Lung (tissue), 12 donors: ENCODE data around the gene STMN1. TPM values are rescaled to one million over a fixed set of nuclear protein-coding genes. Genes with fewer than 3 reads are reported as not detected.
A peak's percentile ranks its signal among the peaks of the same experiment; 100 is the strongest.

Experiments used
- ATAC-seq: fragments of 200-7000 bp; cut with Tn5 transposase; one replicate; pipeline ENCODE4 v1.9.1; 2020; ENCODE audit warnings: moderate number of reproducible peaks; ENCODE audit not compliant: insufficient read depth, low FRiP score
- DNase-seq, 3 donors: peaks; one replicate each; pipeline ENCODE4 v3.0.0-alpha.2; 2013 to 2017
- H3K27ac ChIP-seq, 2 donors: one replicate each; pipeline ENCODE4 v1.5.1; 2013; ENCODE audit warnings: mild to moderate bottlenecking in 2 of 2, moderate library complexity in 2 of 2, control low read depth in 1 of 2, inconsistent platforms in 1 of 2, low read depth in 1 of 2, low read length in 1 of 2
- H3K27me3 ChIP-seq, 3 donors: one replicate each; pipeline ENCODE4 v1.5.1; 2013; ENCODE audit warnings: low read length in 2 of 3; ENCODE audit not compliant: control insufficient read depth in 3 of 3, insufficient read depth in 3 of 3
- H3K36me3 ChIP-seq, 4 donors: one replicate each; pipeline ENCODE4 v1.5.1; 2013; ENCODE audit warnings: low read length in 4 of 4, mild to moderate bottlenecking in 1 of 4, moderate library complexity in 1 of 4; ENCODE audit not compliant: control insufficient read depth in 4 of 4, insufficient read depth in 4 of 4
- H3K4me1 ChIP-seq, 5 donors: one replicate each; pipeline ENCODE4 v1.5.1; 2013; ENCODE audit warnings: low read length in 5 of 5, mild to moderate bottlenecking in 2 of 5, moderate library complexity in 1 of 5; ENCODE audit not compliant: control insufficient read depth in 5 of 5, insufficient read depth in 5 of 5
- H3K4me3 ChIP-seq: one replicate; pipeline ENCODE4 v1.5.1; 2013; ENCODE audit warnings: mild to moderate bottlenecking, control low read depth, moderate library complexity
- H3K9ac ChIP-seq, 2 donors: one replicate each; pipeline ENCODE4 v1.5.1; 2013; ENCODE audit warnings: low read length in 2 of 2, control low read depth in 1 of 2; ENCODE audit not compliant: insufficient read depth in 1 of 2
- H3K9me3 ChIP-seq, 4 donors: one replicate each; pipeline ENCODE4 v1.5.1; 2013; ENCODE audit warnings: low read length in 3 of 4, mild to moderate bottlenecking in 1 of 4, moderate library complexity in 1 of 4; ENCODE audit not compliant: control insufficient read depth in 4 of 4, insufficient read depth in 3 of 4
- CTCF ChIP-seq: IDR thresholded peaks from 2 replicates; pipeline ENCODE4 v1.5.1; 2012; ENCODE audit warnings: mild to moderate bottlenecking; ENCODE audit errors: control extremely low read depth, extremely low read depth
- WGBS, 2 donors: extraction: QIAGEN DNeasy Blood & Tissue Kit; methylation state at CpG; one replicate each; pipeline ENCODE4 v1.1.7; 2013; 5-methylcytosine and 5-hydroxymethylcytosine counted together
- polyA plus RNA-seq, 2 donors: library from polyadenylated mRNA; stranded (reverse); fragments of 200-250 nt; gene quantifications; one replicate each; pipeline ENCODE4 v1.2.1, GENCODE V29; 2013
- total RNA-seq, 2 donors: library from RNA; depleted of rRNA in 1 of 2; stranded (reverse); fragments of >200 nt in 1 of 2; gene quantifications; one replicate each; pipeline ENCODE4 v1.2.1, GENCODE V29; 2014 to 2021
- donor health status: control.
- donor health status: control.
- donor health status: Bipolar disorder and iron deficiency.
- donor health status: healthy.
- donor health status: DM: yes; HTN: yes; CAD: no.

STMN1 gene
- total and polyA plus RNA-seq, 4 donors: 18.5 to 118 (median 51.3) TPM

DNA sequence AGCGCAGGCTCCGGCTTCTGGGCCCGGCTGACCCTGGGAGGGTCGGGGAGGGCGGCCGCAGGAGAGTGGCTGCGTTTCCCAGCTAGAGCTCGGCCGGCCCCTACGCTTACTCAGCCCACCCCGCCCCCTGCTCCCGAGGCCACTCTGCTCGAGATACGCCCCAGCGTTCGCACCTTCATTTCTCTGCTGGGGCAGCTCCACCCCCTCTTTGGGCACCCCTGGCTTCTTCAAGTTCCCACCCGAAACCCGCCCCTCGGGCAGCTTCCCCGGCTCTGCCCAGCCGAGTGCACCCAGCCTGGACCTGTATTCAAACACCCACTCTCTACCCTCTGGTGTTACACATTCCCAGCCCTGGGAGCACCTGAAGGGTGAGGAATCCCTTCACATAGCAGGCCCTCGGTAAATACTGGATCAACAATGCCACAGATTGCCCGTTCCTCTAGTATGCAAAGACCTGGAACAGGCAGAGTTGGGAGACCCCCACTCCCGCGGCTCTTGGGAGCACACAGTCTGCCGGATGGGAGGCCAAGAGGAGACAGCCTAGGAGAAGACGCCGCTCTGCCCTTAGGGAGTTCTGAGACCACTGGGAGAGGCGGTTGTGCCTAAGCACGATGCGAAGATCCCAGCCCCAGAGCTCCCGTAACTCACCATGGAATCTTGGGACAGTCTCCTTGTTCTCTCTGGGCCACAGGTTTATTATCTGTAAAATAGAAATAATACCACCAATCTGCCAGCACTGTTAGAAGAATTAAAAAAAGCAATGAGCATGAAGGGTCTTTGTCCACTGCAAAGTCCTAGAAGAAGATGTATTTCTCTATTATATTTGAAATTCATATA, 30.1 kb downstream of the STMN1 start:
- 28 to 30% methylated on average over 29 to 32 of the region's 32 CpGs for WGBS, 2 donors
- peak overlapping the region; percentile 43 for H3K4me3 ChIP-seq
- TF ChIP-seq CTCF: no peak
- H3K27ac ChIP-seq: peak overlapping the region; percentile 46 to 76
- H3K4me1 ChIP-seq: peaks cover 0 to 25% (median 8%) of the 10 kb centered on the region in 5 donors
- DNase-seq (no peak), ATAC-seq (peak; percentile 62)
- H3K9ac ChIP-seq: peak overlapping the region; percentile 8 to 50
- H3K9me3 ChIP-seq: no peaks in the 10 kb centered on the region
- H3K36me3 ChIP-seq: no peaks in the 10 kb centered on the region
- H3K27me3 ChIP-seq: no peaks in the 10 kb centered on the region

- H3K36me3 ChIP-seq: peaks cover 0 to 3% (median 1%) of the 10 kb centered on the region in 4 donors
- DNase-seq (peak; percentile 84 to 93 (median 86)), ATAC-seq (peak; percentile 91)
- H3K9ac ChIP-seq: peak within 1 kb of the TSS; percentile 31 to 56
- peak within 1 kb of the TSS; percentile 46 to 76 for H3K27ac ChIP-seq
- WGBS, 2 donors: 0% methylated on average over 52 to 75 of the region's 75 CpGs
- peaks cover 0 to 27% (median 8%) of the 10 kb centered on the region in 5 donors for H3K4me1 ChIP-seq
- peak within 1 kb of the TSS; percentile 43 for H3K4me3 ChIP-seq
- H3K9me3 ChIP-seq: no peaks in the 10 kb centered on the region
- H3K27me3 ChIP-seq: no peaks in the 10 kb centered on the region
- no peak for TF ChIP-seq CTCF
Observed at GRCh38 chr1:25875154-25875855, 30.9 kb downstream of the STMN1 start, which contains the start of gene PAQR7. Gene PAQR7 (minus strand): TSS chr1:25875708. CDS start chr1:25863839, 11,869 bp downstream.

DNA sequence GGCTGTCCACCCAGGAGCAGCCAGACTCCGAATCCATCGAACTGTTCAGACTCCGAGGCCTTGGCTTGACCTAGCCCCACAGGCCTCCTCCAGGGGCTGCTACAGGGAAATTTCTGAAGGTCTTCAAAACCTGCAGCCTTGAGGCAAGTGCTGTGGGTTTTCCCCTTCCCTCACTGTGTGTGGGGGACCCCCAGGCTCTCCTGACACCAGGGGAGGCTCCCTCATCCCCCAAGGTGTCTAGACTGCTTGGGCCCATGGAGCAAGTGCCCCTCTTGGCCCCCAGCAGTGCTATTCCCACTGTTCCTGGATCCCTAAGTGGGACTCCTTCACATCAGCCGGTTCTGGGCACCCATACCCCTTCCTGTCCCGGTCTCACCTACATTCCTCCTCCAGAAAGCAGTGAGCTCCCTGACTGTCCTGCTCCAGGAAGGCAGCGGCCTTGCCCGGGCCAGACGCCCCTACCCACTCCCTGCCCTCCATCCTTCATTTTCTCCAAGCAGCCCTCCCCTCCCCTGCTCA, 31.5 kb downstream of the STMN1 start:
- no peak for TF ChIP-seq CTCF
- no peak for ATAC-seq
- Histone ChIP-seq H3K27me3 (no peaks in the 10 kb centered on the region), H3K4me3 (peak overlapping the region; percentile 43), H3K27ac (peak overlapping the region in 1 of 2 donors; percentile 1), H3K9me3 (no peaks in the 10 kb centered on the region), H3K4me1 (peaks cover 0 to 27% (median 8%) of the 10 kb centered on the region in 5 donors), H3K36me3 (peaks cover 0 to 5% (median 1%) of the 10 kb centered on the region in 4 donors), H3K9ac (peak overlapping the region; percentile 31 to 56)
- DNase-seq: no peak
- 28 to 33% methylated on average over 8 of the region's 8 CpGs for WGBS, 2 donors
